ENCODE results near the gene CD274. TPM values are rescaled to one million over a fixed set of nuclear protein-coding genes. Genes with fewer than 3 reads are reported as not detected.
"Not testable (repeated sequence)": the region's sequence is repeated elsewhere in the genome, so short reads cannot be mapped to it uniquely, and the experiment has no call there.

The CD274 gene
- total RNA-seq, 1 experiment from 2014 or later = 2.5 TPM

DNA sequence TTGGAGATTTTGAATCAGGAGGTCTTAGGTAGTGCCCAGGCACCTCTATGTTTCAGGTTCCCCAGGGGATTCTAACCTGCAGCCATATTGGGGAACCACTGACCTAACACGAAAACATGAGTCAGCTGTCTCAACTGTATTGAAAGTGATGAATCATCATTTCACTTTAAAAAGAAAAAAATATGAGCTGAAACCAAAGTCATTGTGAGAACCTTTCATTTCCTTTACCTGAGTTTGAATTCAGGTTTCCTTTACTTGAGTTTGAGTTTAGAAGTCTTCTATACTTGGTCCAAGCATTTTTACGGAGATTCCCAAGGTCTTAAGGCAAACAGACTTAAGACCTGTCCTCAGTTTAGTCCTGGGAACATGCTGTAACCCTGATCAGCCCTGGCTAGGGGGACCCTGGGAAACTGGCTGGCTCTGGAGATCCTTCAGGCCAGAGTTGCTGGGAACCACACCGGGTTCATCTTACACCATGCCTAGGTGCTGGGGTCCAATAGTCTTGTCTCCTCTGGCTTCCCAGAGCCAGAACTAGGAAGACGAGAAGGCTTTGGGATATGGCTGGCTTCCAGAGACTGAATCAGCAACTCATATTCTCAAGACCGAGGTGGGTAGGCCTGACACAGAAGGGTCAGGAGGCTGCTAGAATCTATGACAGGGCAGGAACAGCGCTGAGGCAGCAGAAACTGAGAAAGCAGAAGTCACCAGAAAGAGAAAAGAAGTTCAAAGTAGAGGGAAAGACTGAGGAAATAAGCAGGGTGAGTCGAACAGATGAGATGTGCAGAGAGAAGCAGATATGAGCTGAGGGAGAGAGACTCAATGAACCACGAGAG lies 43.6 kb downstream of the CD274 start:
- CTCF ChIA-PET = no interaction called here
- ATAC-seq (no peak), DNase-seq (ENCODE audit: low read depth, low spot score) (no peak)
- H3K9me3 ChIP-seq (ENCODE audit: control insufficient read depth in 1 of 2, insufficient read depth in 1 of 2, low read depth in 1 of 2, low read length in 2 of 2) = no peaks in the 10 kb centered on the region
- H2AFZ ChIP-seq (ENCODE audit: low read depth, low read length, poor library complexity, severe bottlenecking) = peak overlapping the region; percentile 67
- no peaks in the 10 kb centered on the region for H4K20me1 ChIP-seq (ENCODE audit: insufficient read depth)
- H3K27me3 ChIP-seq (ENCODE audit: insufficient read depth, low read length) = no peaks in the 10 kb centered on the region
- no TSS peak for BruUV-seq (replicated peaks)
- POLR2A ChIA-PET = no interaction called here
- no peak for TF ChIP-seq EGR1 (IDR thresholded peaks at IDR 0.05; ENCODE audit: low read depth)
- no peaks in the 10 kb centered on the region for H3K79me2 ChIP-seq (ENCODE audit: insufficient read depth, low read length)
- no peak overlapping the region for H3K4me3 ChIP-seq (replicated peaks in 1 of 2; ENCODE audit: low read depth in 1 of 2, low read length in 2 of 2)
- no peak overlapping the region for H3K9ac ChIP-seq (ENCODE audit: low read length)
- H3K36me3 ChIP-seq (ENCODE audit: control insufficient read depth in 1 of 2, insufficient read depth in 2 of 2, low read length in 2 of 2) = no peaks in the 10 kb centered on the region
- peaks cover 0 to 13% of the 10 kb centered on the region in 2 experiments; a peak in 1 of 4 replicates for H3K4me1 ChIP-seq (ENCODE audit: control insufficient read depth in 1 of 2, insufficient read depth in 2 of 2, low read length in 2 of 2)
- H3K9me2 ChIP-seq (ENCODE audit: insufficient read depth) = no peaks in the 10 kb centered on the region
- no peak overlapping the region for H3K27ac ChIP-seq (ENCODE audit: low read depth, low read length)
- intact Hi-C loops (cut with micrococcal nuclease) = loop anchor here (2.0 kb wide), 1 partner anchor 15 kb away; no protein-coding TSS in a partner anchor
- RAD21 ChIA-PET (ENCODE audit: low non-redundant PET in 1 of 2, low total read pairs in 2 of 2, uncharacterized antibody in 2 of 2, unreplicated experiment in 2 of 2) = no interaction called here
- peak overlapping the region; percentile 29 for H3K4me2 ChIP-seq (ENCODE audit: low read length)

DNA sequence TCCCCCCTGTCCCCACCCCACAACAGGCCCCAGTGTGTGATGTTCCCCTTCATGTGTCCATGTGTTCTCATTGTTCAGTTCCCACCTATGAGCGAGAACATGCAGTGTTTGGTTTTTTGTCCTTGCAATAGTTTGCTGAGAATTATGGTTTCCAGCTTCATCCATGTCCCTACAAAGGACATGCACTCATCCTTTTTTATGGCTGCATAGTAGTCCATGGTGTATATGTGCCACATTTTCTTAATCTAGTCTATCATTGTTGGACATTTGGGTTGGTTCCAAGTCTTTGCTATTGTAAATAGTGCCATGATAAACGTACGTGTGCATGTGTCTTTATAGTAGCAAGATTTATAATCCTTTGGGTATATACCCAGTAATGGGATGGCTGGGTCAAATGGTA lies 44.4 kb downstream of the CD274 start:
- H3K9ac ChIP-seq (ENCODE audit: low read length); DNase-seq (ENCODE audit: low read depth, low spot score); ATAC-seq; H3K36me3 ChIP-seq (ENCODE audit: control insufficient read depth in 1 of 2, insufficient read depth in 2 of 2, low read length in 2 of 2); H3K9me3 ChIP-seq (ENCODE audit: control insufficient read depth in 1 of 2, insufficient read depth in 1 of 2, low read depth in 1 of 2, low read length in 2 of 2); H3K4me3 ChIP-seq (replicated peaks in 1 of 2; ENCODE audit: low read depth in 1 of 2, low read length in 2 of 2); RAD21 ChIA-PET (ENCODE audit: low non-redundant PET in 1 of 2, low total read pairs in 2 of 2, uncharacterized antibody in 2 of 2, unreplicated experiment in 2 of 2); H3K79me2 ChIP-seq (ENCODE audit: insufficient read depth, low read length); intact Hi-C loops (cut with micrococcal nuclease); BruUV-seq (replicated peaks); H3K27ac ChIP-seq (ENCODE audit: low read depth, low read length); H2AFZ ChIP-seq (ENCODE audit: low read depth, low read length, poor library complexity, severe bottlenecking); H3K9me2 ChIP-seq (ENCODE audit: insufficient read depth); CTCF ChIA-PET; POLR2A ChIA-PET; H3K27me3 ChIP-seq (ENCODE audit: insufficient read depth, low read length); H3K4me2 ChIP-seq (ENCODE audit: low read length); H4K20me1 ChIP-seq (ENCODE audit: insufficient read depth): not testable (repeated sequence)
- H3K4me1 ChIP-seq (ENCODE audit: control insufficient read depth in 1 of 2, insufficient read depth in 2 of 2, low read length in 2 of 2) = peaks cover 0 to 13% of the 10 kb centered on the region in 2 experiments; a peak in 1 of 4 replicates
